Testis (tissue), 3 donors: Measurements from ENCODE around the gene CFAP61. TPM values are rescaled to one million over a fixed set of nuclear protein-coding genes. Genes with fewer than 3 reads are reported as not detected.

ENCODE experiments used
- DNase-seq: peaks from one replicate; pipeline ENCODE4 v3.0.0-alpha.2; 2019
- H3K27ac ChIP-seq, 2 donors: fragments of 200-600 bp; sonication (generic); one replicate each; pipeline ENCODE4 v1.5.1; 2019
- H3K27me3 ChIP-seq: fragments of 200-600 bp; sonication (generic); one replicate; pipeline ENCODE4 v1.5.1; 2019
- H3K36me3 ChIP-seq: fragments of 200-600 bp; sonication (generic); one replicate; pipeline ENCODE4 v1.5.1; 2017; ENCODE audit warnings: low read depth; ENCODE audit errors: missing control alignments
- H3K4me1 ChIP-seq: fragments of 200-600 bp; sonication (generic); one replicate; pipeline ENCODE4 v1.5.1; 2019
- H3K4me3 ChIP-seq, 2 donors: fragments of 200-600 bp; sonication (generic); one replicate each; pipeline ENCODE4 v1.5.1; 2017 to 2019
- H3K9me3 ChIP-seq: fragments of 200-600 bp; sonication (generic); one replicate; pipeline ENCODE4 v1.5.1; 2017
- CTCF ChIP-seq, 3 experiments: fragments of 450-650 bp in 2 of 3; fragments of 200-600 bp in 1 of 3; sonication (generic) in 1 of 3; IDR thresholded peaks; one replicate each; pipeline ENCODE4 v1.5.1; 2016 to 2019; ENCODE audit warnings: antibody characterized with exemption in 3 of 3, mild to moderate bottlenecking in 2 of 3, moderate library complexity in 1 of 3
- POLR2A ChIP-seq: fragments of 450-650 bp; IDR thresholded peaks from one replicate; pipeline ENCODE4 v1.6.1; 2017; ENCODE audit warnings: antibody characterized with exemption, mild to moderate bottlenecking, moderate library complexity
- WGBS, 2 donors: methylation state at CpG; one replicate each; pipeline ENCODE4 v1.1.5; 2018; 5-methylcytosine and 5-hydroxymethylcytosine counted together
- intact Hi-C: fragments of 100-400 bp; cut with DNase I; formaldehyde crosslinking; loops from one replicate; pipeline ENCODE4 v1.15.1; 2023; ENCODE audit warnings: low total_unique reads
- polyA plus RNA-seq: library from polyadenylated mRNA; stranded (reverse); fragments of 350-450 nt; fragmentation: Illumina TruSeq; extraction: RNeasy Lipid Tissue Mini Kit (QIAGEN cat#74804); gene quantifications from one replicate; pipeline ENCODE4 v1.2.3, GENCODE V29; 2014; ENCODE audit warnings: low read depth, low replicate concordance; ENCODE audit not compliant: insufficient read depth
- total RNA-seq, 2 donors: library from RNA; depleted of rRNA; stranded (reverse); fragments of >200 nt; gene quantifications; one replicate each; pipeline ENCODE4 v1.2.3, GENCODE V29; 2016

The CFAP61 gene
- total and polyA plus RNA-seq, 3 donors from 2014 or later, result 21.4 to 76.0 (median 27.3) TPM

DNA sequence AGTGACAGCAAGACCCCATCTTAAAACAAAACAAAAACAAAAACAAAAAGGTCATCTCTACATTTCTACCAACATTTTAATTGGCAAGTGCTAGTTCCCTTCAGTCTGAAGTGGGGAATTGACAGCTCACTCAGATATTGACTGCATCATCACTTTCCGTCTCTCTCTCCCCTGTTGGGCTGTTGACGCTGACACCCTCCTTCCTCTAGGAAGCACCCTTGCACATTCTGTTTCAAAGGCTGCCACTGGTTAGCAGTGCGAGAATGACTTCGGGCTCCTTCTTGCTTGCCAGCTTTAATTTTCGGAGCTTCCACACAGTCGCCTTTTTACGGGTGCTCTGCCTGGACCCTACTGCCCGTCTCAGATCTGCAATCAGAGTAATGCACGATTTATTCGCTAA is 218.9 kb downstream of the CFAP61 start:
- TF ChIP-seq POLR2A (no peak), CTCF (IDR thresholded peaks at IDR 0.05) (no peak)
- Histone ChIP-seq H3K36me3 (no peaks in the 10 kb centered on the region), H3K4me1 (no peaks in the 10 kb centered on the region), H3K4me3 (no peak overlapping the region), H3K9me3 (no peaks in the 10 kb centered on the region), H3K27ac (no peak overlapping the region), H3K27me3 (no peaks in the 10 kb centered on the region)
- WGBS, 2 donors, result 84 to 87% methylated on average over 10 of the region's 10 CpGs
- no peak for DNase-seq
- intact Hi-C loops, result no loop called here

GRCh38 chr20:20272686-20273085 is 220.4 kb downstream of the CFAP61 start:
- DNase-seq, result no peak
- no peak overlapping the region for H3K4me3 ChIP-seq
- H3K27me3 ChIP-seq, result no peaks in the 10 kb centered on the region
- no peaks in the 10 kb centered on the region for H3K9me3 ChIP-seq
- TF ChIP-seq POLR2A, result no peak
- TF ChIP-seq CTCF (IDR thresholded peaks at IDR 0.05), result no peak
- H3K36me3 ChIP-seq, result no peaks in the 10 kb centered on the region
- peaks cover 2% of the 10 kb centered on the region for H3K4me1 ChIP-seq
- no peak overlapping the region for H3K27ac ChIP-seq
- 92% methylated on average over 4 of the region's 4 CpGs for WGBS, 2 donors
- intact Hi-C loops, result no loop called here

DNA sequence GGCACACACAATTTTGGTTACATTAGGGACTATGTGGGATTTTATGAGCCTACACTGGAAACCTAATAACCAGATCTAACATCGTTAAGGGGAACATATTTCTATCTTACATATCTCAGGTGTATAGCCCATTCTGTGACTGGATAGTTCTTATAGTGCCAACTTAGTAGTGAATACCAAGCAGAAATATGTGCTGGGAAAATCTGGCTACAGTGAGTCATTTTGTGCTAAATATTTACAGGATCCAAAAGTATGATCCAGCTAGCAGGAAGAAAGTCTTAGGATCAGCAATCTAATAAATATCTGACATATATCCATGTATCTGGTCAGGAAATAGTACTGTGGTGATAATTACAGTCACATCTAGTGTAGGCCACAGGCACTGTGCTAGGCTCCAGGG is 221.0 kb downstream of the CFAP61 start:
- no peak for DNase-seq
- Histone ChIP-seq H3K4me1 (peaks cover 7% of the 10 kb centered on the region), H3K27me3 (no peaks in the 10 kb centered on the region), H3K4me3 (no peak overlapping the region), H3K27ac (no peak overlapping the region), H3K9me3 (no peaks in the 10 kb centered on the region), H3K36me3 (no peaks in the 10 kb centered on the region)
- 43 to 90% methylated on average over 1 of the region's 1 CpG for WGBS, 2 donors
- TF ChIP-seq CTCF (IDR thresholded peaks at IDR 0.05) (no peak), POLR2A (no peak)
- intact Hi-C loops, result no loop called here

DNA sequence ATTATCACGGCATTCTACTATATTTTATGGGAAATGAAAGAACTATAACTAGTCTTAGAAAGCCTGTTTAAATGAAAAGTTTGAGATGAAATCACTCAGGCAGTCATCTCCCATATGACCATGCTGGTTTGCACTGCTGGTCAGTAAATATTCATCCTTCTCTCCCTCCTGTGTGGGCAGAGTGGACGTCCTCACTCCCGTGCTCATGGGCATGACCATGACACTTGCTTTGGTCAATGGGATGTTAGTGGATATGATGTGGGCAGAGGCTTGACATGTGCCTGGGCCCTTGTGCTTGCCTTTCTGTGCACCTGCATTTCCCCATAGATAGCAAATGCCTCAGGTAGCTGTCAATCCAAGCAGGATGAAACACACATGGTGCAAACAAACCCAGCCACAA is 222.5 kb downstream of the CFAP61 start:
- no peak for TF ChIP-seq POLR2A
- no peak for TF ChIP-seq CTCF (IDR thresholded peaks at IDR 0.05)
- no peak overlapping the region for H3K27ac ChIP-seq
- 87 to 96% methylated on average over 3 of the region's 3 CpGs for WGBS, 2 donors
- H3K27me3 ChIP-seq, result no peaks in the 10 kb centered on the region
- H3K36me3 ChIP-seq, result no peaks in the 10 kb centered on the region
- intact Hi-C loops, result no loop called here
- H3K4me3 ChIP-seq, result no peak overlapping the region
- no peaks in the 10 kb centered on the region for H3K9me3 ChIP-seq
- peaks cover 7% of the 10 kb centered on the region for H3K4me1 ChIP-seq
- DNase-seq, result no peak

- intact Hi-C loops, result no loop called here
Measured at GRCh38 chr20:20275636-20276035, 223.3 kb downstream of the CFAP61 start.

More at GRCh38 chr20:20275636-20276035, 223.3 kb downstream of the CFAP61 start:
- TF ChIP-seq CTCF (IDR thresholded peaks at IDR 0.05) (no peak), POLR2A (no peak)
- 39 to 46% methylated on average over 5 of the region's 5 CpGs for WGBS, 2 donors
- H3K27ac ChIP-seq, result no peak overlapping the region
- no peaks in the 10 kb centered on the region for H3K27me3 ChIP-seq
- no peaks in the 10 kb centered on the region for H3K9me3 ChIP-seq
- peaks cover 7% of the 10 kb centered on the region for H3K4me1 ChIP-seq
- no peak for DNase-seq
- no peak overlapping the region for H3K4me3 ChIP-seq
- H3K36me3 ChIP-seq, result no peaks in the 10 kb centered on the region
